ENCODE data around the gene RPN2.

The RPN2 gene

GRCh38 chr20:37218441-37218840, 39.3 kb downstream of the RPN2 start:
- H3K27me3 ChIP-seq, result no peaks in the 10 kb centered on the region
- H3K36me3 ChIP-seq, result peaks cover 90% of the 10 kb centered on the region
- peaks cover 15% of the 10 kb centered on the region for H3K4me1 ChIP-seq
- no peaks in the 10 kb centered on the region for H3K9me3 ChIP-seq
- no peak overlapping the region for H3K4me3 ChIP-seq (ENCODE audit: low read depth, low read length)
- no peak for TF ChIP-seq CTCF (IDR thresholded peaks at IDR 0.05; ENCODE audit: low read depth, low read length)
- no peak for DNase-seq

GRCh38 chr20:37218976-37219375, 39.8 kb downstream of the RPN2 start:
- Histone ChIP-seq H3K4me3 (ENCODE audit: low read depth, low read length) (no peak overlapping the region), H3K27me3 (no peaks in the 10 kb centered on the region), H3K9me3 (no peaks in the 10 kb centered on the region), H3K36me3 (peaks cover 90% of the 10 kb centered on the region), H3K4me1 (peaks cover 18% of the 10 kb centered on the region)
- no peak for DNase-seq
- no peak for TF ChIP-seq CTCF (IDR thresholded peaks at IDR 0.05; ENCODE audit: low read depth, low read length)

- TF ChIP-seq CTCF (IDR thresholded peaks at IDR 0.05; ENCODE audit: low read depth, low read length), result no peak
- peaks cover 92% of the 10 kb centered on the region for H3K36me3 ChIP-seq
Measured at GRCh38 chr20:37219751-37220668, 40.9 kb downstream of the RPN2 start.

GRCh38 chr20:37220731-37221130, 41.6 kb downstream of the RPN2 start:
- no peak for DNase-seq
- no peaks in the 10 kb centered on the region for H3K9me3 ChIP-seq
- no peaks in the 10 kb centered on the region for H3K27me3 ChIP-seq
- H3K4me1 ChIP-seq, result peaks cover 18% of the 10 kb centered on the region
- TF ChIP-seq CTCF (IDR thresholded peaks at IDR 0.05; ENCODE audit: low read depth, low read length), result no peak
- H3K4me3 ChIP-seq (ENCODE audit: low read depth, low read length), result no peak overlapping the region
- peaks cover 92% of the 10 kb centered on the region for H3K36me3 ChIP-seq

More at GRCh38 chr20:37219751-37220668, 40.9 kb downstream of the RPN2 start:
- no peak for DNase-seq
- Histone ChIP-seq H3K9me3 (no peaks in the 10 kb centered on the region), H3K4me1 (peaks cover 18% of the 10 kb centered on the region), H3K27me3 (no peaks in the 10 kb centered on the region), H3K4me3 (ENCODE audit: low read depth, low read length) (no peak overlapping the region)

GRCh38 chr20:37222086-37222485, 43.0 kb downstream of the RPN2 start:
- no peak for DNase-seq
- H3K36me3 ChIP-seq, result peaks cover 92% of the 10 kb centered on the region
- H3K4me3 ChIP-seq (ENCODE audit: low read depth, low read length), result no peak overlapping the region
- H3K4me1 ChIP-seq, result peaks cover 18% of the 10 kb centered on the region
- no peak for TF ChIP-seq CTCF (IDR thresholded peaks at IDR 0.05; ENCODE audit: low read depth, low read length)
- H3K27me3 ChIP-seq, result no peaks in the 10 kb centered on the region
- no peaks in the 10 kb centered on the region for H3K9me3 ChIP-seq

GRCh38 chr20:37223053-37223452, 43.9 kb downstream of the RPN2 start:
- Histone ChIP-seq H3K4me1 (peaks cover 18% of the 10 kb centered on the region), H3K36me3 (peaks cover 92% of the 10 kb centered on the region), H3K4me3 (ENCODE audit: low read depth, low read length) (no peak overlapping the region), H3K9me3 (no peaks in the 10 kb centered on the region), H3K27me3 (no peaks in the 10 kb centered on the region)
- no peak for DNase-seq
- TF ChIP-seq CTCF (IDR thresholded peaks at IDR 0.05; ENCODE audit: low read depth, low read length), result no peak
